KMS-11 (cell line): ENCODE measurements around the gene IMMP2L.
A peak's percentile ranks its signal among the peaks of the same experiment; 100 is the strongest.

Source experiments
- H2AFZ ChIP-seq: fragments of 200-600 bp; sonication (generic); 2 replicates; pipeline ENCODE4 v1.6.1; 2016; ENCODE audit warnings: antibody characterized with exemption, mixed run types, low read depth
- H3K27ac ChIP-seq: fragments of 200-600 bp; sonication (generic); 2 replicates; pipeline ENCODE4 v1.6.1; 2016; ENCODE audit warnings: mild to moderate bottlenecking, mixed run types
- H3K27me3 ChIP-seq: fragments of 200-600 bp; sonication (generic); 2 replicates; pipeline ENCODE4 v1.6.1; 2017; ENCODE audit warnings: mild to moderate bottlenecking, low read depth, mixed run types, moderate library complexity; ENCODE audit not compliant: insufficient read depth
- H3K36me3 ChIP-seq: fragments of 200-600 bp; sonication (generic); 2 replicates; pipeline ENCODE4 v1.6.1; 2017; ENCODE audit warnings: mild to moderate bottlenecking, mixed run types; ENCODE audit not compliant: insufficient read depth
- H3K4me1 ChIP-seq: fragments of 200-600 bp; sonication (generic); 2 replicates; pipeline ENCODE4 v1.6.1; 2016; ENCODE audit warnings: mild to moderate bottlenecking, low read depth, mixed run types; ENCODE audit not compliant: poor library complexity, severe bottlenecking
- H3K4me2 ChIP-seq: fragments of 200-600 bp; sonication (generic); 2 replicates; pipeline ENCODE4 v1.7.0; 2016; ENCODE audit warnings: mild to moderate bottlenecking, mixed run types
- H3K4me3 ChIP-seq: fragments of 200-600 bp; sonication (generic); IDR thresholded peaks from 2 replicates; pipeline ENCODE4 v1.6.1; 2017; ENCODE audit warnings: low read depth, low read length, mixed read lengths; ENCODE audit not compliant: insufficient read depth
- H3K79me2 ChIP-seq: fragments of 200-600 bp; sonication (generic); 2 replicates; pipeline ENCODE4 v1.6.1; 2016; ENCODE audit warnings: low read depth, mixed run types; ENCODE audit not compliant: insufficient read depth
- H3K9ac ChIP-seq: fragments of 200-600 bp; sonication (generic); 2 replicates; pipeline ENCODE4 v1.6.1; 2016; ENCODE audit warnings: mild to moderate bottlenecking, mixed run types
- H4K20me1 ChIP-seq: fragments of 200-600 bp; sonication (generic); 2 replicates; pipeline ENCODE4 v1.6.1; 2016; ENCODE audit warnings: mild to moderate bottlenecking, mixed run types; ENCODE audit not compliant: insufficient read depth
- TF ChIP-seq, protein P1 (sequence below): fragments of 200-600 bp; sonication (generic); conservative IDR thresholded peaks from 2 replicates; pipeline ENCODE4 v1.6.1; 2017; ENCODE audit warnings: low read depth, mild to moderate bottlenecking, antibody characterized with exemption, low read length, moderate library complexity, mixed read lengths

Gene IMMP2L

DNA sequence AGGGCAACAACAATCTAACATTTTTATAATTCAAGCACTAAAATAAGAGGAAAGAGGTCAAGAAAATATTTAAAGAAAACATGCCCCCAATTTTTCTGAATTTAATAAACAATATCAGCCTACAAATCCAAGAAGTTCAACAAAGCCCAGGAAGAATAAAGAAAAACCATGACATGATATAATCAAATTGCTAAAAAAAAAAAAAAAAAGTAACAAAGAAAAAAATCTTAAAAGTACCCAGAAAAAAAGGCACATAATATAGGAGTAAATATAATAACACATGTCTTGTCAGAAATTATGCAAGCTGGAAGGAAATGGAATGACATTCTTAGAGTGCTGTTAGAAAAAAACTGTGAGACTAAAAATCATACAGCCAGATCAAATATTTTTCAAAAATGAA lies 151.4 kb downstream of the IMMP2L start:
- no peaks in the 10 kb centered on the region for H4K20me1 ChIP-seq
- H3K9ac ChIP-seq, result no peak overlapping the region
- TF ChIP-seq, protein P1, sequence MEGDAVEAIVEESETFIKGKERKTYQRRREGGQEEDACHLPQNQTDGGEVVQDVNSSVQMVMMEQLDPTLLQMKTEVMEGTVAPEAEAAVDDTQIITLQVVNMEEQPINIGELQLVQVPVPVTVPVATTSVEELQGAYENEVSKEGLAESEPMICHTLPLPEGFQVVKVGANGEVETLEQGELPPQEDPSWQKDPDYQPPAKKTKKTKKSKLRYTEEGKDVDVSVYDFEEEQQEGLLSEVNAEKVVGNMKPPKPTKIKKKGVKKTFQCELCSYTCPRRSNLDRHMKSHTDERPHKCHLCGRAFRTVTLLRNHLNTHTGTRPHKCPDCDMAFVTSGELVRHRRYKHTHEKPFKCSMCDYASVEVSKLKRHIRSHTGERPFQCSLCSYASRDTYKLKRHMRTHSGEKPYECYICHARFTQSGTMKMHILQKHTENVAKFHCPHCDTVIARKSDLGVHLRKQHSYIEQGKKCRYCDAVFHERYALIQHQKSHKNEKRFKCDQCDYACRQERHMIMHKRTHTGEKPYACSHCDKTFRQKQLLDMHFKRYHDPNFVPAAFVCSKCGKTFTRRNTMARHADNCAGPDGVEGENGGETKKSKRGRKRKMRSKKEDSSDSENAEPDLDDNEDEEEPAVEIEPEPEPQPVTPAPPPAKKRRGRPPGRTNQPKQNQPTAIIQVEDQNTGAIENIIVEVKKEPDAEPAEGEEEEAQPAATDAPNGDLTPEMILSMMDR, result no peak
- no peak overlapping the region for H2AFZ ChIP-seq
- no peak overlapping the region for H3K4me3 ChIP-seq
- H3K4me1 ChIP-seq, result peaks cover 29% of the 10 kb centered on the region
- no peaks in the 10 kb centered on the region for H3K36me3 ChIP-seq
- H3K27ac ChIP-seq, result no peak overlapping the region
- no peaks in the 10 kb centered on the region for H3K79me2 ChIP-seq
- H3K27me3 ChIP-seq, result no peaks in the 10 kb centered on the region
- H3K4me2 ChIP-seq, result no peak overlapping the region

DNA sequence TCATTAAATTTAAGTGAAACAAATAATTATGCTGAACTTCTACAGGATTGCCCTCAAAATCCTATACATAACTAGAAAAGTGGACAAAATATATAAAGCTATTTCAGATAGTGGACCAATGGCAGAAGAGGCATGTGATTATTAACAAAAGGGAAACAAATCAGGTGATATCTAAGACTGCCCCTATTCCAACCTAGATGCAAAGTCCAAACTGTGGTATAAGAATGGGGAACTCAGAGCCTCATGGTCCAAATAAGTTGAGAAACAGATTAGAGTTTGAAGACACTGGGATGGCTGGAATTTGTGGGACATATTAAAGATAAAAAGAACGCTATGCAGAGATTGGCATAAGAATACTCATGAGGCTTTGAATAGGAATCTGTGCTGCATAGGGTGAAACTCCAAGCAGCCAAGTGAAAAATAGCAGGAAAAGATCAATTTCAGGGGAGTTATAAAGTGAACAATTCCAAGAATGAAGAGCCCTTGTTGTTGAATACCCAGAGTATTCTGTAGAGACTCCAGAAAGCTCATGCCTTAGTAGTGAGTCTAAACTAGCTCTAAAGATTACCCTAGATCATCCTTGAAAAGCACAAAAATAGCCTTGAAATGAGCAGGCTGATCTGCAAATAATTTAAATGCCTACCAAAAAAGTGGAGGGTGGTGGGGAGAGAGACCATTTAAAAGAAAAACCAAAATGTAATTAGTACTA lies 152.4 kb downstream of the IMMP2L start:
- TF ChIP-seq, protein P1, result no peak
- Histone ChIP-seq H3K27me3 (no peaks in the 10 kb centered on the region), H3K27ac (no peak overlapping the region), H4K20me1 (no peaks in the 10 kb centered on the region), H3K4me3 (no peak overlapping the region), H3K4me1 (peaks cover 29% of the 10 kb centered on the region), H3K9ac (no peak overlapping the region), H2AFZ (no peak overlapping the region), H3K36me3 (no peaks in the 10 kb centered on the region), H3K79me2 (no peaks in the 10 kb centered on the region), H3K4me2 (no peak overlapping the region)

DNA sequence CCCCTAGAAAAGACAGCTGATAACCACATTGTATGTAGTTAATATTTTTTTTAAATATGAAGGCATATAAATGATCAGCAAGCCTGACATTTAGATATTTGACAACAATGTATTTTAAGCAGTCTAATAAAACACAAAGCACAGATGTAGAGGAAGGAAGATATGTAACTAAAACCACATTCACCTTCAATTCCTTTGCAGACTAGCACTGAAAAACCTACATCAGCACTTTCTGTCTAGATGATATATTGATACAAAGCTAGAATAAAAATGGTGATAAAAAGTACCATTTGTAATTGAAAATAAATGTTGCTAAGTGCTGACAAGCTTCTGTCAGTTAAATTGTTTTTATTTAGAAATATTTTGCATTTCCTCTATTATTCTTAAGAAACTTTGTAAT lies 153.6 kb downstream of the IMMP2L start:
- no peaks in the 10 kb centered on the region for H3K36me3 ChIP-seq
- peak overlapping the region; percentile 27; the same call in 1 of the 2 replicates for H3K27ac ChIP-seq
- TF ChIP-seq, protein P1, result no peak
- H3K4me1 ChIP-seq, result peaks cover 29% of the 10 kb centered on the region
- H3K4me3 ChIP-seq, result no peak overlapping the region
- H2AFZ ChIP-seq, result no peak overlapping the region
- peak overlapping the region; percentile 50 for H3K4me2 ChIP-seq
- no peaks in the 10 kb centered on the region for H3K27me3 ChIP-seq
- no peaks in the 10 kb centered on the region for H3K79me2 ChIP-seq
- H3K9ac ChIP-seq, result no peak overlapping the region
- no peaks in the 10 kb centered on the region for H4K20me1 ChIP-seq

DNA sequence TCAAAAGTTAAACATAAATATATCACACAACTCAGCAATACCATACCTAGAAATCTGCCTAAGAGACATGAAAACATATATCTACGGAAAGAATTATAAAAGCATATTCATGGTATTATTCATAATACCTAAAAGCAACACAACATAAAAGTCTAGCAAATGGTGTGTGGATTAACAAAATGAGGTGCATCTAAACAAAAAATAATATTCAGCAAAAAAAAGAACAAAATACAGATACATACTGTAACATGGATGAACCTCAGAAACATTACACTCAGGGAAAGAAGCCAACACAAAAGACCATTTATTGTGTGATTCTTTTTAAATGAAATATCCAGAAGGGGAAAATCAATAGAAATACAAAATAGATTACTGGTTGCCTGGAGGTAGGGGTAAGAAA lies 155.0 kb downstream of the IMMP2L start:
- no peak overlapping the region for H3K27ac ChIP-seq
- no peak overlapping the region for H3K4me3 ChIP-seq
- H3K9ac ChIP-seq, result no peak overlapping the region
- H4K20me1 ChIP-seq, result no peaks in the 10 kb centered on the region
- no peaks in the 10 kb centered on the region for H3K36me3 ChIP-seq
- no peaks in the 10 kb centered on the region for H3K79me2 ChIP-seq
- H3K4me2 ChIP-seq, result no peak overlapping the region
- no peaks in the 10 kb centered on the region for H3K27me3 ChIP-seq
- peaks cover 22% of the 10 kb centered on the region for H3K4me1 ChIP-seq
- TF ChIP-seq, protein P1, result no peak
- no peak overlapping the region for H2AFZ ChIP-seq
